Measurements from ENCODE around the gene C19orf81. TPM values are rescaled to one million over a fixed set of nuclear protein-coding genes. Genes with fewer than 3 reads are reported as not detected.

Gene C19orf81
- total and polyA plus RNA-seq, 2 of the 13 experiments (the other 11 are each of a cell fraction or from before 2014, with no cell fraction given), result not detected

DNA sequence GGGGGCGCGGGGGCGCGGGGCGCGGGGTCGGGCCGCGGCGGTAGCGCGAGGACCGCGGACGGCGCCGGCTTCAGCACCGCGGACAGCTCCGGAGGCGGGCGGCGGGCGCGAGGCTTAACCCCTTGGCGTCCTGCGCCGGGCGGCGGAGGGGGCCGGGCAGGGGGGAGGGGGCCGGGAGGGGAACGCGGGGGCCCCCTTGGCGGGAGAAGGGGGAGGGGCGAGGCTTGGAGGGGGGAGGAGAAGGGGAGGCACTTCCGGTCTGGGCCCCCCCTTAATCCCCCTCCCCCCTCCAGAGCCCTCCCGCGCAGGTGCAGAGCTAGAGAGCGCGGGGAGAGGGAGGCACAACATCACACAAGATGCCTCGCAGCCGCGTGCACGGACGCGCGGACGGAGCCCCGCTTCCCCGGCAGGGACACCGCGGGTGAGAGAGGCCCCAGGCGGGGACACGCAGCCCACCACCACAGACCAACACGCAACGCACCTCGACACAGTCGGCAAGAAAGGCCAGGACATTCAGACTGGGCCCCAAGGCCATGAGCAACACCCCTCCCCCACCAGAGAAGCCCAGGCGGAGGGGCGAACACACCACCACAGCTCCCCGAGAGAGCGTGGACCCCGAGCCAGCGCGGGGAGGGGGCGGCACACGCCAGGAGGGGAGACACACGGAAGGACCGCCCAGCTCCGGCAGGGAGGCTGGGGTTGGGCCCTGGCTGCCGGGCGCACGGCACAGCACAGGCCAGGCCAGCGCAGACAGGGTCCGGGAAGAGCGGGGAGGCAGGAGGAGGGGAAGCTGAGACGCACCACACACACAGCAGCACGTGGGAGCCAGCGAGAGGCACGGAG lies 46.2 kb downstream of the C19orf81 start (continued):
- TF ChIP-seq, protein P1, sequence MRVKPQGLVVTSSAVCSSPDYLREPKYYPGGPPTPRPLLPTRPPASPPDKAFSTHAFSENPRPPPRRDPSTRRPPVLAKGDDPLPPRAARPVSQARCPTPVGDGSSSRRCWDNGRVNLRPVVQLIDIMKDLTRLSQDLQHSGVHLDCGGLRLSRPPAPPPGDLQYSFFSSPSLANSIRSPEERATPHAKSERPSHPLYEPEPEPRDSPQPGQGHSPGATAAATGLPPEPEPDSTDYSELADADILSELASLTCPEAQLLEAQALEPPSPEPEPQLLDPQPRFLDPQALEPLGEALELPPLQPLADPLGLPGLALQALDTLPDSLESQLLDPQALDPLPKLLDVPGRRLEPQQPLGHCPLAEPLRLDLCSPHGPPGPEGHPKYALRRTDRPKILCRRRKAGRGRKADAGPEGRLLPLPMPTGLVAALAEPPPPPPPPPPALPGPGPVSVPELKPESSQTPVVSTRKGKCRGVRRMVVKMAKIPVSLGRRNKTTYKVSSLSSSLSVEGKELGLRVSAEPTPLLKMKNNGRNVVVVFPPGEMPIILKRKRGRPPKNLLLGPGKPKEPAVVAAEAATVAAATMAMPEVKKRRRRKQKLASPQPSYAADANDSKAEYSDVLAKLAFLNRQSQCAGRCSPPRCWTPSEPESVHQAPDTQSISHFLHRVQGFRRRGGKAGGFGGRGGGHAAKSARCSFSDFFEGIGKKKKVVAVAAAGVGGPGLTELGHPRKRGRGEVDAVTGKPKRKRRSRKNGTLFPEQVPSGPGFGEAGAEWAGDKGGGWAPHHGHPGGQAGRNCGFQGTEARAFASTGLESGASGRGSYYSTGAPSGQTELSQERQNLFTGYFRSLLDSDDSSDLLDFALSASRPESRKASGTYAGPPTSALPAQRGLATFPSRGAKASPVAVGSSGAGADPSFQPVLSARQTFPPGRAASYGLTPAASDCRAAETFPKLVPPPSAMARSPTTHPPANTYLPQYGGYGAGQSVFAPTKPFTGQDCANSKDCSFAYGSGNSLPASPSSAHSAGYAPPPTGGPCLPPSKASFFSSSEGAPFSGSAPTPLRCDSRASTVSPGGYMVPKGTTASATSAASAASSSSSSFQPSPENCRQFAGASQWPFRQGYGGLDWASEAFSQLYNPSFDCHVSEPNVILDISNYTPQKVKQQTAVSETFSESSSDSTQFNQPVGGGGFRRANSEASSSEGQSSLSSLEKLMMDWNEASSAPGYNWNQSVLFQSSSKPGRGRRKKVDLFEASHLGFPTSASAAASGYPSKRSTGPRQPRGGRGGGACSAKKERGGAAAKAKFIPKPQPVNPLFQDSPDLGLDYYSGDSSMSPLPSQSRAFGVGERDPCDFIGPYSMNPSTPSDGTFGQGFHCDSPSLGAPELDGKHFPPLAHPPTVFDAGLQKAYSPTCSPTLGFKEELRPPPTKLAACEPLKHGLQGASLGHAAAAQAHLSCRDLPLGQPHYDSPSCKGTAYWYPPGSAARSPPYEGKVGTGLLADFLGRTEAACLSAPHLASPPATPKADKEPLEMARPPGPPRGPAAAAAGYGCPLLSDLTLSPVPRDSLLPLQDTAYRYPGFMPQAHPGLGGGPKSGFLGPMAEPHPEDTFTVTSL (CRISPR knock-in tag; IDR thresholded peaks at IDR 0.05; ENCODE audit: borderline replicate concordance), result no peak
- TF ChIP-seq MED13 (CRISPR knock-in tag; IDR thresholded peaks at IDR 0.05) (no peak), HOXA5 (CRISPR knock-in tag; IDR thresholded peaks at IDR 0.05) (peak; percentile 38; the same call in 1 of the 2 replicates), PHF5A (CRISPR knock-in tag; IDR thresholded peaks at IDR 0.05; ENCODE audit: low read depth, unreplicated experiment) (no peak), NR1H2 (CRISPR knock-in tag; IDR thresholded peaks at IDR 0.05; ENCODE audit: borderline replicate concordance, low read depth) (no peak), REXO4 (CRISPR knock-in tag; IDR thresholded peaks at IDR 0.05; ENCODE audit: borderline replicate concordance) (no peak), FOXO1 (CRISPR knock-in tag; IDR thresholded peaks at IDR 0.05) (no peak), ZNF746 (CRISPR knock-in tag; IDR thresholded peaks at IDR 0.05) (no peak), ZNF737 (CRISPR knock-in tag; IDR thresholded peaks at IDR 0.05; ENCODE audit: borderline replicate concordance) (no peak), ZNF350 (CRISPR knock-in tag; IDR thresholded peaks at IDR 0.05; ENCODE audit: borderline replicate concordance, low read depth) (no peak), SALL1 (CRISPR knock-in tag; IDR thresholded peaks at IDR 0.05) (no peak), KLF16 (CRISPR knock-in tag; IDR thresholded peaks at IDR 0.05) (no peak), ZNF672 (CRISPR knock-in tag; IDR thresholded peaks at IDR 0.05) (no peak), IKZF4 (CRISPR knock-in tag; IDR thresholded peaks at IDR 0.05; ENCODE audit: borderline replicate concordance, low read depth, not compliant biosample characterization) (no peak)
- TF ChIP-seq, protein P2, sequence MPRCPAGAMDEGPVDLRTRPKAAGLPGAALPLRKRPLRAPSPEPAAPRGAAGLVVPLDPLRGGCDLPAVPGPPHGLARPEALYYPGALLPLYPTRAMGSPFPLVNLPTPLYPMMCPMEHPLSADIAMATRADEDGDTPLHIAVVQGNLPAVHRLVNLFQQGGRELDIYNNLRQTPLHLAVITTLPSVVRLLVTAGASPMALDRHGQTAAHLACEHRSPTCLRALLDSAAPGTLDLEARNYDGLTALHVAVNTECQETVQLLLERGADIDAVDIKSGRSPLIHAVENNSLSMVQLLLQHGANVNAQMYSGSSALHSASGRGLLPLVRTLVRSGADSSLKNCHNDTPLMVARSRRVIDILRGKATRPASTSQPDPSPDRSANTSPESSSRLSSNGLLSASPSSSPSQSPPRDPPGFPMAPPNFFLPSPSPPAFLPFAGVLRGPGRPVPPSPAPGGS (CRISPR knock-in tag; IDR thresholded peaks at IDR 0.05), result no peak
- TF ChIP-seq, protein P3, sequence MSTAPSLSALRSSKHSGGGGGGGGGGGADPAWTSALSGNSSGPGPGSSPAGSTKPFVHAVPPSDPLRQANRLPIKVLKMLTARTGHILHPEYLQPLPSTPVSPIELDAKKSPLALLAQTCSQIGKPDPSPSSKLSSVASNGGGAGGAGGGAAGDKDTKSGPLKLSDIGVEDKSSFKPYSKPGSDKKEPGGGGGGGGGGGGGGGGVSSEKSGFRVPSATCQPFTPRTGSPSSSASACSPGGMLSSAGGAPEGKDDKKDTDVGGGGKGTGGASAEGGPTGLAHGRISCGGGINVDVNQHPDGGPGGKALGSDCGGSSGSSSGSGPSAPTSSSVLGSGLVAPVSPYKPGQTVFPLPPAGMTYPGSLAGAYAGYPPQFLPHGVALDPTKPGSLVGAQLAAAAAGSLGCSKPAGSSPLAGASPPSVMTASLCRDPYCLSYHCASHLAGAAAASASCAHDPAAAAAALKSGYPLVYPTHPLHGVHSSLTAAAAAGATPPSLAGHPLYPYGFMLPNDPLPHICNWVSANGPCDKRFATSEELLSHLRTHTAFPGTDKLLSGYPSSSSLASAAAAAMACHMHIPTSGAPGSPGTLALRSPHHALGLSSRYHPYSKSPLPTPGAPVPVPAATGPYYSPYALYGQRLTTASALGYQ (CRISPR knock-in tag; IDR thresholded peaks at IDR 0.05), result no peak
- TF ChIP-seq, protein P4, sequence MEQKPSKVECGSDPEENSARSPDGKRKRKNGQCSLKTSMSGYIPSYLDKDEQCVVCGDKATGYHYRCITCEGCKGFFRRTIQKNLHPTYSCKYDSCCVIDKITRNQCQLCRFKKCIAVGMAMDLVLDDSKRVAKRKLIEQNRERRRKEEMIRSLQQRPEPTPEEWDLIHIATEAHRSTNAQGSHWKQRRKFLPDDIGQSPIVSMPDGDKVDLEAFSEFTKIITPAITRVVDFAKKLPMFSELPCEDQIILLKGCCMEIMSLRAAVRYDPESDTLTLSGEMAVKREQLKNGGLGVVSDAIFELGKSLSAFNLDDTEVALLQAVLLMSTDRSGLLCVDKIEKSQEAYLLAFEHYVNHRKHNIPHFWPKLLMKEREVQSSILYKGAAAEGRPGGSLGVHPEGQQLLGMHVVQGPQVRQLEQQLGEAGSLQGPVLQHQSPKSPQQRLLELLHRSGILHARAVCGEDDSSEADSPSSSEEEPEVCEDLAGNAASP (CRISPR knock-in tag; IDR thresholded peaks at IDR 0.05; ENCODE audit: borderline replicate concordance), result peak; percentile 31; the same call in 1 of the 2 replicates

Data from HepG2 (cell line).